K562 (cell line): ENCODE data around the gene PSMA7. TPM values are rescaled to one million over a fixed set of nuclear protein-coding genes. Genes with fewer than 3 reads are reported as not detected.

Experiments used
- CC2D1A ChIP-seq: fragments of 450-650 bp; IDR thresholded peaks from 2 replicates; pipeline ENCODE4 v1.6.1; 2017; ENCODE audit warnings: mild to moderate bottlenecking
- DEAF1 ChIP-seq: fragments of 450-650 bp; formaldehyde crosslinking; IDR thresholded peaks from 2 replicates; pipeline ENCODE4 v1.4.0; 2020; ENCODE audit warnings: mild to moderate bottlenecking, moderate library complexity
- ESRRB ChIP-seq: fragments of 250-450 bp; sonication (Bioruptor Pico); IDR thresholded peaks from 2 replicates; pipeline ENCODE4 v1.5.0; 2020; ENCODE audit warnings: mild to moderate bottlenecking, moderate library complexity, borderline replicate concordance
- FOS ChIP-seq: IDR thresholded peaks from 3 replicates; pipeline ENCODE4 v1.6.1; 2011; ENCODE audit not compliant: insufficient read length; ENCODE audit errors: extremely low read depth
- FOXA1 ChIP-seq: fragments of 450-650 bp; IDR thresholded peaks from 2 replicates; pipeline ENCODE4 v1.6.1; 2016; ENCODE audit warnings: mild to moderate bottlenecking, borderline replicate concordance
- HDAC2 ChIP-seq: fragments of 450-650 bp; IDR thresholded peaks from 2 replicates; pipeline ENCODE4 v1.6.1; 2016; ENCODE audit warnings: mild to moderate bottlenecking
- HINFP ChIP-seq: fragments of 450-650 bp; conservative IDR thresholded peaks from 2 replicates; pipeline ENCODE4 v1.6.1; 2016; ENCODE audit warnings: missing genetic modification characterization, low read depth, mild to moderate bottlenecking, control low read depth, missing compliant biosample characterization
- JUNB ChIP-seq: fragments of 450-650 bp; formaldehyde crosslinking; conservative IDR thresholded peaks from 2 replicates; pipeline ENCODE4 v1.4.0; 2020; ENCODE audit warnings: mild to moderate bottlenecking
- MAX ChIP-seq: sonication (generic); formaldehyde crosslinking; IDR thresholded peaks from 2 replicates; pipeline ENCODE4 v1.9.0; 2022; ENCODE audit warnings: mild to moderate bottlenecking, missing genetic modification reagents
- NR2C2 ChIP-seq, 2 experiments: fragments of 200-800 bp in 1 of 2; sonication (Bioruptor generic) in 1 of 2; sonication (generic) in 1 of 2; formaldehyde crosslinking in 1 of 2; IDR thresholded peaks; 2 replicates each; pipeline versions ENCODE4 v1.6.1 to v1.8.0; 2016 to 2022; ENCODE audit warnings: mild to moderate bottlenecking in 1 of 2, missing compliant biosample characterization in 1 of 2, missing genetic modification characterization in 1 of 2, missing genetic modification reagents in 1 of 2
- RBM25 ChIP-seq: fragments of 200-400 bp; formaldehyde crosslinking; IDR thresholded peaks from 2 replicates; pipeline ENCODE4 v1.6.1; 2018; ENCODE audit warnings: low read length, low read depth, moderate library complexity; ENCODE audit not compliant: severe bottlenecking
- SMC3 ChIP-seq: conservative IDR thresholded peaks from 2 replicates; pipeline ENCODE4 v1.6.1; 2011; ENCODE audit warnings: low read depth, low read length, improper control_type of control experiment; ENCODE audit not compliant: insufficient read depth
- SREBF1 ChIP-seq: fragments of 150-350 bp; IDR thresholded peaks from 2 replicates; pipeline ENCODE4 v1.6.1; 2014; ENCODE audit warnings: antibody characterized with exemption, low read depth, low read length, borderline replicate concordance
- STAG1 ChIP-seq: sonication (generic); formaldehyde crosslinking; IDR thresholded peaks from 2 replicates; pipeline ENCODE4 v1.5.0; 2020; ENCODE audit warnings: missing genetic modification reagents, borderline replicate concordance
- THAP7 ChIP-seq: fragments of 250-450 bp; sonication (Bioruptor Pico); IDR thresholded peaks from 2 replicates; pipeline ENCODE4 v1.5.0; 2021
- TRIM28 ChIP-seq: fragments of 450-650 bp; IDR thresholded peaks from 2 replicates; pipeline ENCODE4 v1.6.1; 2017
- ZBTB17 ChIP-seq: fragments of 450-650 bp; formaldehyde crosslinking; IDR thresholded peaks from 2 replicates; pipeline ENCODE4 v1.4.0; 2020; ENCODE audit warnings: mild to moderate bottlenecking
- ZNF121 ChIP-seq: sonication (generic); formaldehyde crosslinking; conservative IDR thresholded peaks from 2 replicates; pipeline ENCODE4 v1.8.0; 2022; ENCODE audit warnings: missing genetic modification reagents
- ZNF347 ChIP-seq: fragments of 450-650 bp; formaldehyde crosslinking; IDR thresholded peaks from 2 replicates; pipeline ENCODE4 v1.4.0; 2020; ENCODE audit warnings: low read depth, mild to moderate bottlenecking, moderate library complexity
- ZNF384 ChIP-seq: IDR thresholded peaks from 2 replicates; pipeline ENCODE4 v1.6.1; 2012; ENCODE audit warnings: low read depth, low read length, improper control_type of control experiment
- polyA plus RNA-seq, 8 experiments: library from polyadenylated mRNA; depleted of rRNA in 4 of 8; stranded (reverse) in 5 of 8; unstranded in 3 of 8; fragments of >200 nt; fragmentation: Nextera tagmentation in 2 of 8; fragmentation: Illumina TruSeq in 1 of 8; extraction: Ambion mirVana in 2 of 8; extraction: Trizol in 1 of 8; gene quantifications; 2 replicates each; pipeline versions ENCODE4 v1.2.1 to v1.2.3, GENCODE V29; 2011 to 2014; ENCODE audit warnings: inconsistent platforms in 1 of 8, missing spikeins in 1 of 8
- total RNA-seq, 7 experiments: library from RNA; depleted of rRNA in 6 of 7; stranded (reverse); fragments of >200 nt in 6 of 7; fragmentation: Illumina TruSeq in 2 of 7; extraction: Trizol in 2 of 7; gene quantifications; 2 replicates each; pipeline versions ENCODE4 v1.2.1 to v1.2.3, GENCODE V29; 2011 to 2021; ENCODE audit warnings: low replicate concordance in 1 of 7
- TF ChIP-seq, protein P1 (sequence below): sonication (generic); formaldehyde crosslinking; IDR thresholded peaks from 2 replicates; pipeline ENCODE4 v1.8.0; 2022; ENCODE audit warnings: mild to moderate bottlenecking, missing genetic modification reagents
- TF ChIP-seq, protein P2 (sequence below): fragments of 200-800 bp; sonication (Bioruptor generic); IDR thresholded peaks from 2 replicates; pipeline ENCODE4 v1.6.1; 2017; ENCODE audit warnings: missing genetic modification characterization, missing compliant biosample characterization

Gene PSMA7
- total and polyA plus RNA-seq, 9 of the 15 experiments (the other 6 are each of a cell fraction or from before 2014, with no cell fraction given): 257 to 510 (median 393) TPM

DNA sequence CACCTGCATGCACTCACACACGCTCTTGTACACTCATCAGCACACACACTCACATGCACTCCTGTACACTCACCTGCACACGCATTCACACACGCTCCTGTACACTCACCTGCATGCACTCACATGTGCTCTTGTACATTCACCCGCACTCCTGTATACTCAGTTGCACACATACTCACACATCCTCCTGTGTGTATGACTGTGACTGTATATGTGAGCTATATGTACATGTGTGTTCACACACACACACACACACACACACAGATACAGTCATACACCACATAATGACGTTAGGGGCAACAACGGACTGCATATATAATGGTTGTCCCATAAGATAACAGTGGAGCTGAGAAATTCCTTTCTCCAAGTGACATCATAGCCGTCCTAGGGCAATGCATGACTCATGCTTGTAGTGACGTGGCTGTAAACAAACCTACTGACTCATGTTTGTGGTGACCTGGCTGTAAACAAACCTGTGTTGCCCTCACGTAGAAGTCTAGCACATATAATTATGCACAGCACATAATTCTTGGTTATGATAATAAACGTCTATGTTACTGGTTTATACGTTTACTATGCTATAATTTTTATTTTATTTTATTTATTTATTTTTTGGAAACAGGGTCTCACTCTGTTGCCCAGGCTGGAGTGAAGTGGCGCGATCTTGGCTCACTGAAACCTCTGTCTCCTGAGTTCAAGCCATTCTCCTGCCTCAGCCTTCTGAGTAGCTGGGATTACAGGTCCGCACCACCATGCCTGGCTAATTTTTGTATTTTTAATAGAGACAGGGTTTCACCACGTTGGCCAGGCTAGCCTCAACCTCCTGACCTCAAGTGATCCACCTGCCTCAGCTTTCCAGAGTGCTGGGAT lies 54.7 kb downstream of the PSMA7 start (continued):
- peak; percentile 74 for TF ChIP-seq FOS
- TF ChIP-seq JUNB (CRISPR knock-in tag): peak; percentile 98
- TF ChIP-seq THAP7: no peak
- no peak for TF ChIP-seq RBM25
- no peak for TF ChIP-seq NR2C2 (CRISPR knock-in tag; IDR thresholded peaks at IDR 0.05)
- TF ChIP-seq NR2C2 (tag; IDR thresholded peaks at IDR 0.05): no peak
- TF ChIP-seq MAX (CRISPR knock-in tag): peak; percentile 19; the same call in 1 of the 2 replicates
- TF ChIP-seq DEAF1 (CRISPR knock-in tag): no peak
- TF ChIP-seq, protein P1, sequence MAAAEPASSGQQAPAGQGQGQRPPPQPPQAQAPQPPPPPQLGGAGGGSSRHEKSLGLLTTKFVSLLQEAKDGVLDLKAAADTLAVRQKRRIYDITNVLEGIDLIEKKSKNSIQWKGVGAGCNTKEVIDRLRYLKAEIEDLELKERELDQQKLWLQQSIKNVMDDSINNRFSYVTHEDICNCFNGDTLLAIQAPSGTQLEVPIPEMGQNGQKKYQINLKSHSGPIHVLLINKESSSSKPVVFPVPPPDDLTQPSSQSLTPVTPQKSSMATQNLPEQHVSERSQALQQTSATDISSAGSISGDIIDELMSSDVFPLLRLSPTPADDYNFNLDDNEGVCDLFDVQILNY: no peak
- no peak for TF ChIP-seq STAG1 (CRISPR knock-in tag)
- no peak for TF ChIP-seq SMC3
- no peak for TF ChIP-seq FOXA1
- TF ChIP-seq ZNF384: no peak
- no peak for TF ChIP-seq ZBTB17
- no peak for TF ChIP-seq ESRRB (CRISPR knock-in tag)
- no peak for TF ChIP-seq ZNF347 (CRISPR knock-in tag)
- TF ChIP-seq HDAC2: no peak
- TF ChIP-seq, protein P2, sequence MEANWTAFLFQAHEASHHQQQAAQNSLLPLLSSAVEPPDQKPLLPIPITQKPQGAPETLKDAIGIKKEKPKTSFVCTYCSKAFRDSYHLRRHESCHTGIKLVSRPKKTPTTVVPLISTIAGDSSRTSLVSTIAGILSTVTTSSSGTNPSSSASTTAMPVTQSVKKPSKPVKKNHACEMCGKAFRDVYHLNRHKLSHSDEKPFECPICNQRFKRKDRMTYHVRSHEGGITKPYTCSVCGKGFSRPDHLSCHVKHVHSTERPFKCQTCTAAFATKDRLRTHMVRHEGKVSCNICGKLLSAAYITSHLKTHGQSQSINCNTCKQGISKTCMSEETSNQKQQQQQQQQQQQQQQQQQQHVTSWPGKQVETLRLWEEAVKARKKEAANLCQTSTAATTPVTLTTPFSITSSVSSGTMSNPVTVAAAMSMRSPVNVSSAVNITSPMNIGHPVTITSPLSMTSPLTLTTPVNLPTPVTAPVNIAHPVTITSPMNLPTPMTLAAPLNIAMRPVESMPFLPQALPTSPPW (CRISPR knock-in tag): no peak
- no peak for TF ChIP-seq CC2D1A
- TF ChIP-seq TRIM28: no peak
- peak; percentile 71 for TF ChIP-seq ZNF121
- TF ChIP-seq HINFP (tag): no peak
- no peak for TF ChIP-seq SREBF1
